D341Med (cell line): Measurements from ENCODE around the gene HOXC10.

ENCODE experiments used
- DNase-seq: peaks from one replicate; pipeline ENCODE4 v3.0.0; 2012; ENCODE audit warnings: low spot score

Gene HOXC10

DNA sequence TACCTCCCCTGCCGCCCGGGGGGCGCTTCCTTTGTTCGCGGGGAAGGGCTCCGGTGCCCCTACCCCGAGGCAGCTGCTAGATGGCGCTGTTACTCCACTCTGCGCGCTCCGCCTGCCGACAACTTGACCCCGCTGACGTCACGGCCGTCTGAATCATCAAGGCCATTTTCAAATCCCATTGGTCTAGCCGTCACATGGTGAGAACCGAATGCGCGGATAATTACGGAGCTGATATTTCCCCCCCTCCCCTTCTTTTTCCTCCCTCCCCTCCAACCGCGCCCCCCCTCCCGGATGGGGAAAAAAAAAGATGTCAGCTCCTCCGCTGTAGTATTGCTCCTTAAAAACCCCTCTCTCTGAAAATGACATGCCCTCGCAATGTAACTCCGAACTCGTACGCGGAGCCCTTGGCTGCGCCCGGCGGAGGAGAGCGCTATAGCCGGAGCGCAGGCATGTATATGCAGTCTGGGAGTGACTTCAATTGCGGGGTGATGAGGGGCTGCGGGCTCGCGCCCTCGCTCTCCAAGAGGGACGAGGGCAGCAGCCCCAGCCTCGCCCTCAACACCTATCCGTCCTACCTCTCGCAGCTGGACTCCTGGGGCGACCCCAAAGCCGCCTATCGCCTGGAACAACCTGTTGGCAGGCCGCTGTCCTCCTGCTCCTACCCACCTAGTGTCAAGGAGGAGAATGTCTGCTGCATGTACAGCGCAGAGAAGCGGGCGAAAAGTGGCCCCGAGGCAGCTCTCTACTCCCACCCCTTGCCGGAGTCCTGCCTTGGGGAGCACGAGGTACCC, at the start of gene HOXC10:
TSS of gene HOXC10 (plus strand) at position 246 of the 791 bp plus-strand sequence. CDS start at position 360, 114 bp downstream.
- DNase-seq = peak; percentile 92

DNA sequence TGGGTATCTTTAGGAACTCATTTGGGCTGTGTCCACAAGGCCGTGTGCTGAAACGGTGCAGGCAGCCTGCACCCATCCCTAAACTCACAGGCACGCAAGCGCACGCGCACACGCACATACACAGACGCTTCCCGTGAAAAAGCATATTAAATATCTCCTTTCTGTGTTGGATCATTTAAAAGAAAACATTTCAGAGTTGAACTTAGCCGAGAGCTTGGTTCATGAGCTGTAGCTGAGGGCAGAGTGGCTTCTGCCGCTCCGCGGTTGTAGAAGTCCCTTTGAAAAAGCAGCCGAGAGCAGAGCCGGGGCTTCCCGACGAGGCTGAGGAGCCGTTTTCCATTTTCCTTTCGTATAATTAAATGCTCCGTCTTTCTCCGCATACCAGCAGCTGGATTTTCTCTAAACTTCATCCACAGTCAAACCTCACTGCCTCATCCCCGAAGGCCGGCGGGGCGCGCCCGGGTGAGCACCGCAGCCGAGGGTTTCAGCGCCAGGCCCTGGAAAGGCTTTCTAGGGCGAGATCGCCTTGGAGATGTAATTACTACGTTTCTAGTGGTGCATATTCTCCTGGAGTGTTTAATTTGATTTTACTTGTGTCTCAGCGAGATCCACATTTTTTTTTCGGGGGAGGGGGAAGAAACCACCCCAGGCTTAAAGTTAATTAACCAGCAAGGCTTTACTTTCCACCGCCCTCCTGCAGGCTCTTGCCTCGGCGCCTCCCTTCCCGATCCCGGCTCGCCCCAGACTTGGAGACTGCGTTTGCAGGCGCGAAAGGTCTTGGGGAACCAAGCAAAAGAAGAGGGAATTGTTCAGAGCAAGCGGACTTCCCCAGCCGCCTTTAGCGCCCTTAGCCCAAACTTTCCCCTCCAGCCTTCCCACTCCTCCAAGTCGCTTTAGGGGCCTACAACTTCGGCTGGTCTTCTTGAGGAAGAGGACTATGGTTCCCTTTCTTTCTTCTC, 49.3 kb upstream of the HOXC10 start:
- DNase-seq = no peak

DNA sequence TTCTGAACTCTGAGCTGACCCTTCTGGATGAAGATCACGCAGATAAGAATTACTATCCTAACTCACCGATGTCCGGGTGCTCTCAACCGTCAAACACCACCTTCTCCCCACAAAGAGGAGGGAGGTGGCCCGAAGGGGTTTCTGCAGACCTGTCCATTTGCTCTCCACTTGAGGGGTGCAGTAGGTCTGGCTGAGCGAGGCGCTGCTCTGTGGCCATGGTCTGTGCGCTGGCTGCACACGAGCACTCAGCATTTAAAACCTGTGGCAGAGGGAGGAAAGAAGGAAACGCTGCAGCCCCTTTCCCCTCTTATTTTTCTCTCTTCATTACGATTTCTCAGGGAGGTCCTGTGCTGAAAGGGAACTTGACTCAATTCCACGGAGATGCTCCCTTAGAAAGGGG, 47.8 kb upstream of the HOXC10 start:
- no peak for DNase-seq

DNA sequence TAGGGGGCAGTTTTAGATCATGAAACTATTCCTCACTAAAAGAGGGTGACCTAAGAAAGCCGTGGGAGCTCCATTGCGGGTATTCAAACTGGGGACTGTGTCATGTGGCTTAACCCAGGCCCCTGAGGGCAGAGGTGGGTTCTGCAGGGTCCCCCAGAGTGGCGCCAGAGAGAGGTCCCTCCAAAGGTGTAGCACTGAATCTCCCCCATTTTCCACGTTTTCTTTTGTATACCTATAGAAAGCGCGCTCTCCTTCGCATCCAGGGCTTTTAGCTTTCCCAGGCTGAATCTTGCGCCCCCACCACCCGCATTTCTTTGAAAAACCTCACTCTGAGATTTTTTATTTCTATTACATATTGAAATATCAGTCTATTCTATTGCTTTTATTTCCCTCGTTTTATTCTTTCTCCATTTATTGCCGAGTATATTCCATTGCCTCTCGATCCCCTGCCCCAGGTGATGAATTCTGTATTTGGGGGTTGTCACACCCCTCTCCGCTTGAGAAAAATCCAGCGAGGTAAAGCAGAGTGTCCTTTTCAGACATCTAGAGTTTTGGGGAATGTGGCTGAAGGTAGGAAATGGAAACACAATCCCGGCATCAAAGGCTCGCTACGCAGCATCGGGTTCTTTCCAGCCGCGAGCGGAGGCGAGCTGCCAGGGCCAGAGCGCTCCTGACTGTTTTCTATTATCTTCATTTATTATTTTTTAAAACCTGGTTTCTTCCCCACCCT, 47.2 kb upstream of the HOXC10 start:
- DNase-seq = no peak

DNA sequence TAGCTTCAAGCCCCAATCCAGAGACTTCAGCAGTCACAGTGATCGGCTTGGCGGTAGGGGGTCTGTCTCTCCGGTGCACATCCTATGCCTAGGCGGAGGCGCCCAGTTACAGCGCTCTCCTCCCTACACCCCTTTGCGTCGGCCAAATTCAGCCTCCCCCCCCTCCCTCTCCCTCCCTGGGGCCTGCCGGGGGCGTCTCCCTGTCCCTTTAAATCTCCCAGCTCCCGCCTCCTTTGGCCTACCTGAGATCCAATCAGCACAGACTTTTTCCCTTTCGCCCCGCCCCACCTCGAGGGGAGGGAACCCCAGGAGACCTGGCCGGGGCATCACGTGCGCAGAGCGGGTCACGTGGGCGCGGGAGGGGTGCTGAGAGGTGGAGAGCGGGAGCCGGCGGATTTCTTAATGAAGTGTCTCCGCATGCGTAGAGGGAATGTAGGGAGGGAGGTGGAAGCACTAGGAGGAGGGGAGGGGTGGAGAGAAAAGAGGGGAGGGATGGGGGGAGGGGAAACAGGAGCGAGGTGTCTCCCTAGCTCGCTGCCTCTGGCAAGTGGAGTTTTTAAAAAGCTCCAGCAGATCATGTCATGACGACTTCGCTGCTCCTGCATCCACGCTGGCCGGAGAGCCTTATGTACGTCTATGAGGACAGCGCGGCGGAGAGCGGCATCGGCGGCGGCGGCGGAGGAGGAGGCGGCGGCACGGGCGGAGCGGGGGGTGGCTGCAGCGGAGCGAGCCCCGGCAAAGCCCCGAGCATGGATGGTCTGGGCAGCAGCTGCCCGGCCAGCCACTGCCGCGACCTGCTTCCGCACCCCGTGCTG, 46.4 kb upstream of the HOXC10 start, which contains the start of gene HOXC13:
TSS of gene HOXC13 (plus strand) at position 506 of the 815 bp plus-strand sequence. CDS start at position 582, 76 bp downstream.
- DNase-seq = peak; percentile 85

DNA sequence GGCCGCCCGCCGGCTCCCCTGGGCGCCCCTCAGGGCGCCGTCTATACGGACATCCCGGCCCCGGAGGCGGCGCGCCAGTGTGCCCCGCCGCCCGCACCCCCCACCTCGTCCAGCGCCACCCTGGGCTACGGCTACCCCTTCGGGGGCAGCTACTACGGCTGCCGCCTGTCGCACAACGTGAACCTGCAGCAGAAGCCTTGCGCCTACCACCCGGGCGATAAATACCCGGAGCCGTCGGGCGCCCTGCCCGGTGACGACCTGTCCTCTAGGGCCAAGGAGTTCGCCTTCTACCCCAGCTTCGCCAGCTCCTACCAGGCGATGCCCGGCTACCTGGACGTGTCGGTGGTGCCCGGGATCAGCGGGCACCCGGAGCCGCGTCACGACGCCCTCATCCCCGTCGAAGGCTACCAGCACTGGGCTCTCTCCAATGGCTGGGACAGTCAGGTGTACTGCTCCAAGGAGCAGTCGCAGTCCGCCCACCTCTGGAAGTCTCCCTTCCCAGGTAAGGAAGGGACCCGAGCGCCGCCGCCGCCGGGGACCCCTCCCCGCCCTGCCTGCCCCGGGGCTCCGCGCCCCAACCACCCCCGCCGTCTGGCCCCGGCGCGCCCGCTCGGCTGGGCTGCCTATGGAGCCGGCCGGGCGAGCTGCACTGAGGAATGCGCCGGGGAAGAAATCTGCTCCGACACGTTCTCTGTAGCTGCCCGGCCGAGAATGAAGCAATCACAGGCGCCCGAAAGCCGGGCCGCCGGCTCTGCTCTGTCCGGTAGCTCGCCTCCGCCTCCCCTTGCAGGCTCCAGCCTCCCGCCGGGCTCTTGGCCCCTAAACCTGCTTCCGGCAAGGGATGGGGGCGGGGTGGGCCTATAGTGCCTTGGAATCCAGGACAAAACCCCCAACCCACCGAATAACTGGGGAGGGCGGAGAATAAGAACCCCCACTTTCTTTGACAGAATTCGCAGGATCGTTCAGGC, 45.5 kb upstream of the HOXC10 start:
- no peak for DNase-seq

DNA sequence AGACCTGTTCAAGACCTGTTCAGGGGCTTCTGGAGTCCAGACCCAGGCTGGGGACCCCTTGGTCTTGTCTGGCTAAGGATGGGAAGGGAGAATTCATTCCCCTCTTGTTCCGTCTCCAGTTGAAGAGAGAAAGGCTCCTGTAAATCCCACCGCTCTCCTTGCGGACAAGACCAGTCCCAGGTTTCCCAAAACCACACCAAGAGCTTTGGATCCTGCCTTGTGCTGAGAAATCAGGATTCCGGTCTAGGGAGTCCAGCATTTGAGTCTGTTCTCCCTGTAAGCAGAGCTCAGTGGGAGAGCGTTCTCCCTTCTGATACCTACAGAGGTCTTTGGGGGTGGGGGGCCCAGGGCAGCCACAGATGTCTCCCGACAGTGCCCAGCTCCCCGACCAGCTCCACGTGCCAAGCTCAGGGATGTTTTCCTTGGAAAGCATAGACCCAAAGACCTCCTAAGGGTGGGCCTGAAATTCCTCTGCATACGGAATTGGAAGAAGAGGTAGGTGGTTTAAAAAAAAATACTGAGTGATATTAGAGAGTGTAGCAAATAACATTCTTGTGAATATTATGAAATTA, 44.4 kb upstream of the HOXC10 start:
- no peak for DNase-seq

DNA sequence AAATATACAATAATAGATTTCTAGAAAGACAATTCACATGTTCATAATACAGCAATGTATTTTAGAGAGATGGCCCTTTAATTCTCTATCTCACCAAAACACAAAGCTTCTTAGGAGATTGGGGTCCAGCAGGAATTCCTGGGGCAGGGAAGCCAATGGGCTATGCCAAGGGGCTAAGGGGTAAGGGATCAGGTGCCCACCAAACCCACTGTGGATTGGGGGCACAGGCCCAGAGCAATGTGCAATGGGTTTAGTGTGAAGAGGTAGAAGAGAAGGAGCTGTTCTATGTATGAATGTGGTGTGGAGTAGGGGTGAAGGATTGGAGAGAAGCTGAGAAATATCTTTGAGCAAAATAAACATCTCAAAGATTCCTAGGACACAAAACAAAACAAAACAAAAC, 43.8 kb upstream of the HOXC10 start:
- no peak for DNase-seq

DNA sequence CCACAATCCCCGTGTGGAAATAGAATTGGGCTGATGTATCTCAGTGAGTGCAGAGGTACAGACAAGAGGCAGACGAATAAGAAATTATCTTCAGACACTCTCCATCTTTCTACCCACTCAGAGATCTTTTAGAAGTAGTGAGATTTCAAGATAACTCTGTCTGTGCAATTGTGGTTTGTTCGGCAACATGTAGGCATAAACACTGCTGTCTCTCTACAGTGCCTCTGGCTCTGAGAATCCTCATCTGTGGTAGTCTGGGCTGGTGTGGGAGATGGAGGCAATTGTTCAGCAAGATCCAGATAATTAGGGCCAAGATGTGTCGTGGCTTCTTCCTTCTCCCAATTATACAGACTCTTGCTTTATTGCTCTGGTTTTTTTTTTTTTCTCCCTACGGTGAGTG, 43.2 kb upstream of the HOXC10 start:
- no peak for DNase-seq

DNA sequence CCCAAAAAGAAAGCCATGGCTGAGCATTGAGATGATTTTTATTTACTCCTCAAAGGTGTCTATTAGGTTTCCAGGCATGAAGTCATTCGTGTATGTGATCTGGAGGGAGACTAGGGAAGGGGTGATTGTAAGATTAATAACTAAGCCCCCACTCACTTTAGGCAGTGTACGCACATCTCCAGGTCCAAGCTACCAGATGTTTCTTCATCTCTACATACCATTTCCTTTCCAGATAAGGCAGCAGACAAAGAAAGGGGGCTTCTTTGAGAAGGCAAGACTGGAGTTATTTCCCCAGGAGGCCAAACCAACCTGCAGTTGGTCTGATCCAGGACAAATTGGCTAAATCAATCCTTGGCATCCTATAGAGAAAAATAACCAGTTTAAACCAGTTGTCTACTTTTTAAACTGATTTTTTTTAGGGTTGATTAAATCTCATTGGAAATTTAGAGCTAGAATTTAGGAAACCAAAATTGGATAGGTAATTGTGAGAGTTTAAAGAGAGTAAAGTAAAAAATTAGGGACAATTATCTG, 42.4 kb upstream of the HOXC10 start:
- no peak for DNase-seq

DNA sequence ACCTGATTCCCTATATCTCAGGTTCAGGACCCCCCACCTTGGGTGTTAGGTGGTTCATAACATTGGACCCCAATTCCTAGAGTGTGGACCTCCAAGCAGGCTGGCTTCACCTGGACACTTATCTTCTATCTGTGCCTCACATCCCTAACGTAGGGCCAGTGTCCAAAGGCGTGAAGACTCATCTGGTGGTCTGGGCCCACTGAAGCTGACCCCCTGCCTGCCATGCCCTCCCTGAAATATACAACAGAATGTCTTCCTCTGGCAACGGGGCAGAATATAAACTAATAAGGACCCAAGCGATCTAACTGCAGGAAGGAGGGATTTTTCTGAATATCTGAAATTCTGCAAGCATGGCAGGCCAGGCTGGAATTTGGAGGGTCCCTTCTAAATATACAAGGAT, 40.7 kb upstream of the HOXC10 start:
- no peak for DNase-seq

DNA sequence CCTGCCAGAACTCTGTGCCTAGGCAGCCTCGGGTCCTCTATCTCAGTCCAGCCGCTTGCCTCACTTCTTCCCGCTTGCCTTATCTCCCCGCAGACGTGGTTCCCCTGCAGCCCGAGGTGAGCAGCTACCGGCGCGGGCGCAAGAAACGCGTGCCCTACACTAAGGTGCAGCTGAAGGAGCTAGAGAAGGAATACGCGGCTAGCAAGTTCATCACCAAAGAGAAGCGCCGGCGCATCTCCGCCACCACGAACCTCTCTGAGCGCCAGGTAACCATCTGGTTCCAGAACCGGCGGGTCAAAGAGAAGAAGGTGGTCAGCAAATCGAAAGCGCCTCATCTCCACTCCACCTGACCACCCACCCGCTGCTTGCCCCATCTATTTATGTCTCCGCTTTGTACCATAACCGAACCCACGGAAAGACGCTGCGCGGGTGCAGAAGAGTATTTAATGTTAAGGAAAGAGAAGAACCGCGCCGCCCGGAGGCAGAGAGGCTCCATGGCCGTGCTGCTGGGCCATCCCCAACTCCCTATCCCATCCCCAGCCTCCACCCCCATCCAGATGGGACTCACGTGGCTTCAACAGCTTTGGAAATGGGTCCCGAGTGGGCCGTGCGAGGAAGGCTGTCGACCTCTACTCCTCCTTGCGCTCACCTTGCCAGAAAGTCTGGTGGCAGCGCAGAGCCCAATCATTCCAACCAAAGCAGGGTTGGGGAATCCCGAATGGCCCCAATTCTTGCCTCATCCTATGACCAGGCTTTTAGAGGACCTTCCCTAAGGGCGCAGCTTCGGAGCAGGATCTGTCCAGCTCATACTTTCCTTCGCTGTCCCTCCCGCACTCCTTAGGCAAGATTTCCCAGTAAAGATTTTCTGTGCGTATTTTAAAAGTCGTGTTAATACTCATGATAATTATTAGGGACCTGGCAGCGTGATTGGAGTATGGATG, 39.8 kb upstream of the HOXC10 start:
- no peak for DNase-seq

DNA sequence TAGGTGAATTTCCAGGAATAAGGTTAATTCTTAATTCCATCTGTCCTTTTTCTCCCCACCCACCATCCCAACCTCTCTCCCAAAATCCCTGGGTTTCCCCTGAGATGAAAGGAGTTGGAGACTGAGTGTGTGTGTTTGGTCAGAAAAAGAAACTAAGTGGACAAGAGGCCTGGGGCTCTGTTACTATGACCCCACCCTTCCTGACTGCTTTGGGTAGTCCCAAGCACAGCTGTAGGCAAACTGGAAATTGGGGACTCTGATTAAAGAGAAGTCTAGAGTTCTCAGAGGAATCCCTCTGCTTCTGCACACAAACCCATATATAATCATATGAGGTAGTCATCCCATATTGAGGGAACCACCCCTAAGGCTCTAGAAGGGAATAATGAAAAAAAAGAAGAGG, 37.2 kb upstream of the HOXC10 start:
- DNase-seq = no peak

DNA sequence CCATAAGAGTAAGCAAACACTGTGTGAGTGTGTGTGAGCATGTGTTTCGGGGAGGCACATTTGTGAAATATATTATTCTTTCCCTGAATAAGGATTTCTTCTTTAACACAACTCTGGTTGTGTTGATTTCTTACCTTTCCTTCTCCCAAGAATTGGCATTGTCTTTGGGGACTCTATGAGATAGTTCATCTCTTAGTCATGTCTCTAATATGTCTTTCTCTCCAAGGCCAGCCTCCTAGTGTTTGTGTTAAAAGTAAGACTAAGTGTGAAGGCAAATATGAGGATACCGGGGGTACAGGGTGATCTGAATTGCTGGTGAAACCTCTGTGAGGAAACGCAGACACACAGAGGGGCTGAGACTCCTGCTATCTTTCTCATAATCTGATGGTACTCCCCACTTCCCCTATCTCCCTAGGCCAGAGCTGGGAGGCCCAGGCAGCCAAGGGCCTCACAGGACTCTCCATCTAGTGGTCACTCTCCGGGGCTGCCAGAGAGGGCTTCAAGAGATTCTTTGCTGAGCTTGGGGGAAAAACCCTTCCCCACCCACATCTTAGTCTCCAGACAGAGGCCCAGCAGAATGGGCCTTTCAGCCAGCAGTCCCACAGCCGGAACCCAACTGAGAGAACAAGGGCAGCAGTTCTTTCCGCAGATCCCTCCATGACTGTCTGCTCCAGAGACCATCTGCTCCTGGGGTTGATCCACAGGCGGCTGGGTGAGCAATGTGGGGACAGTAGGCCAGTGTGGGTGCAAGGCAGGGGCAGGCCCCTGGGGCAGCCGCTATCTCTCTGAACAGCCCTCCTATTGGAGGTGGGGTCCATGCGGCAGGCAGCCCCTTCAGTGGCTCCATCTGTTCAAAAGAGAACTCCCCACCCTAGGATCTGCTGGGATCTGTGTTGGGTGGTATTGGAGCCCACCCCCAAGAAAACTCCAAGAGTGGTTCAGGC, 36.0 kb upstream of the HOXC10 start:
- DNase-seq = no peak

DNA sequence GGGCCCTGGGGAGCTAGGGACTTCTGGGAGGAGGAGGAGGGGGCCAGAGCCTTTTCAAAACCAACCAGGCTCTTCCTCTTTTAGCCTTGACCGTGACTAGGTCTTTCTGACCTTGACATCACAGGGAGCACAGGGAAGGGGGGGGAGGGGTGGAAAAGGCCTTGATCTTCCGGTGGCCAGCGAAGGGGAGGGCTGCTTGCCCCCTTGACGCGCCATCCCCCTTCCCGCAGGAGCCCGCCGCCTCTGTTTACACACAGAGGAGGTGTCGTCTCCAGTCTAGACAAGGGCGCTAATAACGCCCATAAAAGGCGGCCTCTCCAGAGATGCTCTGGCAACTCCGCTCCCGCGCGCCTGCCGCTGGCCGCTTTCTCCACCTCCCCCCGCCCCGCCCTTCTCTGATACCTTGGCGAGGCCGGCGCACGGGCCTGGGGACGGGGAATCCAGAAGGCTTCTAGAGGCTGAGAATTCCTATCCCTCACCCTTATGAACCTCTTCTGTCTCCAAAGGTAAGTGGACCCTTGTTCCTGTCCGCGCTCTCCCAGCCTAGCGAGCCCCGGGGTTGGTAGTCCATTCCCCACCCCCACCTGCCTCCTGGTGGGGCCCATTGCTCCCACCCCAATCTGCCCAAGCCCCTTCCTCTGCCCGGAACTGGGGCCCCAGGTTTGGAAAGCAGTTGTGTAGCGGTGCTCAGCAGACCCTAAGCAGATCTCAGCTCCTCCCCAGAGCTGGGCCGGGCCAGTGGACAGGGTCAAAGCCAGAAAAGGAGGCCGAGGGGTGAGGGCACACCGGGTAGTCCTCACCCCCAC, 35.1 kb upstream of the HOXC10 start:
- DNase-seq = no peak

DNA sequence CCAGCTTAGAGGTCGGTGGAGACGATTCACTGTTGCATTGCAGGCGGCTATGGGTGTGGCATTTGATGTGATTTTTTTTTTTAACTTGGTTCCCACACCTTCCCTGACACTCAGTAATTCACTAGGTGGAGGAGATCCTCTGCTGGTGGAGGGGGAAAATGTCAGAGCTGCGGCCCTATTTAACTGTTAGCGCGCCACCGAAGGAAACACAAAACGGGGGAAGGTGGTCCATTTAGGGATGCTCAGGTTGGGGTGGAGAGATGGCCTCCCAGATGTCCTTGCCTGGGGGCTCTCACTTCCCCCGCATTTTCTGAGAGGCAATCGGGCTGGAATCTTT, 34.5 kb upstream of the HOXC10 start:
- no peak for DNase-seq
